GM23338 (cell line): ENCODE measurements around the gene ERF. TPM values are rescaled to one million over a fixed set of nuclear protein-coding genes. Genes with fewer than 3 reads are reported as not detected.

ENCODE experiments used
- ATAC-seq: fragments of 200-7000 bp; cut with Tn5 transposase; 3 replicates; pipeline ENCODE4 v1.9.1; 2020
- DNase-seq: peaks from one replicate; pipeline ENCODE4 v3.0.0-alpha.2; 2015; ENCODE audit warnings: low spot score
- H2AFZ ChIP-seq: fragments of 200-600 bp; sonication (generic); 2 replicates; pipeline ENCODE4 v1.8.0; 2016; ENCODE audit warnings: antibody characterized with exemption, mild to moderate bottlenecking, moderate library complexity
- H3F3A ChIP-seq: fragments of 200-600 bp; sonication (generic); replicated peaks from 2 replicates; pipeline ENCODE4 v1.8.0; 2017; ENCODE audit warnings: antibody characterized with exemption, mixed run types, low read depth
- H3K27ac ChIP-seq: fragments of 200-600 bp; sonication (generic); 2 replicates; pipeline ENCODE4 v1.6.1; 2016; ENCODE audit warnings: low read depth
- H3K27me3 ChIP-seq: fragments of 200-600 bp; sonication (generic); 2 replicates; pipeline ENCODE4 v1.8.0; 2016; ENCODE audit warnings: mild to moderate bottlenecking, mixed run types, moderate library complexity; ENCODE audit not compliant: insufficient read depth
- H3K36me3 ChIP-seq: fragments of 200-600 bp; sonication (generic); 2 replicates; pipeline ENCODE4 v1.8.0; 2016; ENCODE audit warnings: mild to moderate bottlenecking; ENCODE audit not compliant: insufficient read depth
- H3K4me1 ChIP-seq: fragments of 200-600 bp; sonication (generic); 2 replicates; pipeline ENCODE4 v1.8.0; 2016; ENCODE audit warnings: mild to moderate bottlenecking, moderate library complexity; ENCODE audit not compliant: insufficient read depth
- H3K4me2 ChIP-seq: fragments of 200-600 bp; sonication (generic); 2 replicates; pipeline ENCODE4 v1.7.1; 2017; ENCODE audit warnings: mixed run types
- H3K4me3 ChIP-seq: fragments of 200-600 bp; sonication (generic); 2 replicates; pipeline ENCODE4 v1.6.1; 2016; ENCODE audit warnings: mixed run types
- H3K79me2 ChIP-seq: fragments of 200-600 bp; sonication (generic); replicated peaks from 2 replicates; pipeline ENCODE4 v1.8.0; 2017; ENCODE audit warnings: mild to moderate bottlenecking; ENCODE audit not compliant: insufficient read depth
- H3K9me2 ChIP-seq: fragments of 200-600 bp; sonication (generic); 2 replicates; pipeline ENCODE4 v1.8.0; 2017; ENCODE audit not compliant: insufficient read depth
- H4K20me1 ChIP-seq: fragments of 200-600 bp; sonication (generic); replicated peaks from 2 replicates; pipeline ENCODE4 v1.8.0; 2017; ENCODE audit warnings: mild to moderate bottlenecking; ENCODE audit not compliant: insufficient read depth
- H3K27ac Mint-ChIP-seq: 2 replicates; pipeline ENCODE4 v1.8.0; 2020; ENCODE audit warnings: inconsistent platforms, mild to moderate bottlenecking, moderate library complexity, mixed read lengths
- H3K27me3 Mint-ChIP-seq: 3 replicates; pipeline ENCODE4 v1.8.0; 2022; ENCODE audit warnings: low read depth, mild to moderate bottlenecking, moderate library complexity, mixed read lengths, inconsistent platforms; ENCODE audit not compliant: insufficient read depth, poor library complexity
- H3K36me3 Mint-ChIP-seq: 3 replicates; pipeline ENCODE4 v1.8.0; 2021; ENCODE audit warnings: low read depth, mild to moderate bottlenecking, inconsistent platforms, moderate library complexity, mixed read lengths
- H3K4me1 Mint-ChIP-seq: 3 replicates; pipeline ENCODE4 v1.8.0; 2020; ENCODE audit warnings: mild to moderate bottlenecking, inconsistent platforms, mixed read lengths
- H3K4me3 Mint-ChIP-seq: 3 replicates; pipeline ENCODE4 v1.8.0; 2021; ENCODE audit warnings: moderate library complexity, mild to moderate bottlenecking, inconsistent platforms, mixed read lengths
- H3K9me3 Mint-ChIP-seq: 3 replicates; pipeline ENCODE4 v1.8.0; 2020; ENCODE audit warnings: moderate library complexity, mild to moderate bottlenecking, inconsistent platforms, mixed read lengths
- CREB1 ChIP-seq: fragments of 250-450 bp; sonication (Bioruptor Pico); IDR thresholded peaks from 2 replicates; pipeline ENCODE4 v1.5.0; 2020; ENCODE audit warnings: low read depth, mild to moderate bottlenecking, moderate library complexity
- ETS1 ChIP-seq: IDR thresholded peaks from 2 replicates; pipeline ENCODE4 v1.6.1; 2016; ENCODE audit warnings: antibody characterized with exemption
- EZH2 ChIP-seq: fragments of 200-600 bp; sonication (generic); IDR thresholded peaks from one replicate; pipeline ENCODE4 v1.8.0; 2017; ENCODE audit warnings: antibody characterized with exemption, mild to moderate bottlenecking, low read depth; ENCODE audit not compliant: unreplicated experiment
- EZH2phosphoT487 ChIP-seq: fragments of 200-600 bp; sonication (generic); IDR thresholded peaks from one replicate; pipeline ENCODE4 v1.8.1; 2018; ENCODE audit warnings: antibody characterized with exemption; ENCODE audit not compliant: unreplicated experiment
- JUNB ChIP-seq: IDR thresholded peaks from one replicate; pipeline ENCODE4 v1.6.1; 2016; ENCODE audit warnings: antibody characterized with exemption; ENCODE audit not compliant: unreplicated experiment
- POLR2AphosphoS5 ChIP-seq: IDR thresholded peaks from 2 replicates; pipeline ENCODE4 v1.6.1; 2016; ENCODE audit warnings: antibody characterized with exemption, low read depth
- STAT1 ChIP-seq: IDR thresholded peaks from one replicate; pipeline ENCODE4 v1.6.1; 2016; ENCODE audit warnings: antibody characterized with exemption; ENCODE audit not compliant: unreplicated experiment
- ZNF462 ChIP-seq: fragments of 250-450 bp; sonication (Bioruptor Pico); IDR thresholded peaks from 2 replicates; pipeline ENCODE4 v1.5.0; 2020; ENCODE audit warnings: mild to moderate bottlenecking, moderate library complexity
- polyA plus RNA-seq: library from polyadenylated mRNA; unstranded; fragments of >200 nt; fragmentation: Nextera tagmentation; extraction: Ambion mirVana; gene quantifications from 2 replicates; pipeline ENCODE4 v1.2.1, GENCODE V29; 2016
- total RNA-seq: library from RNA; depleted of rRNA; stranded (reverse); fragments of >200 nt; shearing (Covaris generic); gene quantifications from 2 replicates; pipeline ENCODE4 v1.2.3, GENCODE V29; 2014

Gene ERF
- total and polyA plus RNA-seq, 2 experiments from 2014 or later, result 29.4 to 49.4 TPM

GRCh38 chr19:42203700-42204099, 51.2 kb downstream of the ERF start:
- no peak for TF ChIP-seq POLR2AphosphoS5
- TF ChIP-seq JUNB, result no peak
- TF ChIP-seq CREB1 (CRISPR knock-in tag), result no peak
- no peak for TF ChIP-seq EZH2phosphoT487
- H3K36me3 ChIP-seq, result peaks cover 15% of the 10 kb centered on the region
- Mint-ChIP-seq H3K27ac (peak overlapping the region; percentile 61; the same call in 1 of the 2 replicates), H3K27me3 (peaks cover 4% of the 10 kb centered on the region), H3K36me3 (peaks cover 81% of the 10 kb centered on the region), H3K4me3 (no peak overlapping the region), H3K4me1 (peaks cover 52% of the 10 kb centered on the region), H3K9me3 (no peaks in the 10 kb centered on the region; the same call in 2 of the 3 replicates)
- no peak for DNase-seq
- H4K20me1 ChIP-seq, result peaks cover 34% of the 10 kb centered on the region
- H2AFZ ChIP-seq, result no peak overlapping the region
- H3K27me3 ChIP-seq, result no peaks in the 10 kb centered on the region
- peaks cover 18% of the 10 kb centered on the region for H3K4me1 ChIP-seq
- peaks cover 33% of the 10 kb centered on the region for H3K79me2 ChIP-seq
- peaks cover 5% of the 10 kb centered on the region; the same call in 1 of the 2 replicates for H3F3A ChIP-seq
- H3K4me2 ChIP-seq, result no peak overlapping the region
- no peaks in the 10 kb centered on the region for H3K9me2 ChIP-seq
- H3K27ac ChIP-seq, result no peak overlapping the region
- no peak for ATAC-seq
- no peak overlapping the region for H3K4me3 ChIP-seq

- H3K4me3 Mint-ChIP-seq, result no peak overlapping the region; the same call in 2 of the 3 replicates
- H3K27ac Mint-ChIP-seq, result peak overlapping the region; percentile 13; the same call in 1 of the 2 replicates
- Histone ChIP-seq H3K4me1 (peaks cover 18% of the 10 kb centered on the region), H3K36me3 (peaks cover 15% of the 10 kb centered on the region), H3K4me2 (no peak overlapping the region), H3K79me2 (peaks cover 33% of the 10 kb centered on the region), H3F3A (peaks cover 2% of the 10 kb centered on the region), H3K27ac (no peak overlapping the region), H4K20me1 (peaks cover 31% of the 10 kb centered on the region), H3K27me3 (no peaks in the 10 kb centered on the region), H3K9me2 (no peaks in the 10 kb centered on the region), H2AFZ (no peak overlapping the region), H3K4me3 (no peak overlapping the region)
- ATAC-seq (no peak), DNase-seq (no peak)
- peaks cover 59% of the 10 kb centered on the region for H3K4me1 Mint-ChIP-seq
- H3K9me3 Mint-ChIP-seq, result peaks cover 2% of the 10 kb centered on the region
- peaks cover 79% of the 10 kb centered on the region for H3K36me3 Mint-ChIP-seq
- H3K27me3 Mint-ChIP-seq, result peaks cover 6% of the 10 kb centered on the region
- TF ChIP-seq EZH2phosphoT487, result no peak
- no peak for TF ChIP-seq STAT1
- TF ChIP-seq ETS1, result no peak
- TF ChIP-seq EZH2, result no peak
- no peak for TF ChIP-seq CREB1 (CRISPR knock-in tag)
- no peak for TF ChIP-seq POLR2AphosphoS5
- no peak for TF ChIP-seq JUNB
Observed at GRCh38 chr19:42202290-42202880, 52.5 kb downstream of the ERF start.

- no peaks in the 10 kb centered on the region for H3K27me3 ChIP-seq
- H3F3A ChIP-seq, result peaks cover 2% of the 10 kb centered on the region
- no peak overlapping the region for H3K4me3 ChIP-seq
- no peak for TF ChIP-seq ZNF462 (CRISPR knock-in tag)
- H3K79me2 ChIP-seq, result peaks cover 33% of the 10 kb centered on the region
- H3K27me3 Mint-ChIP-seq, result peaks cover 12% of the 10 kb centered on the region
- ATAC-seq (no peak), DNase-seq (no peak)
- H3K4me1 Mint-ChIP-seq, result peaks cover 63% of the 10 kb centered on the region
- no peaks in the 10 kb centered on the region for H3K9me2 ChIP-seq
- peaks cover 25% of the 10 kb centered on the region for H3K4me1 ChIP-seq
- peaks cover 15% of the 10 kb centered on the region for H3K36me3 ChIP-seq
- no peak overlapping the region for H3K4me2 ChIP-seq
- H3K27ac ChIP-seq, result no peak overlapping the region
- H3K36me3 Mint-ChIP-seq, result peaks cover 83% of the 10 kb centered on the region
- H3K4me3 Mint-ChIP-seq, result no peak overlapping the region; the same call in 2 of the 3 replicates
- peaks cover 31% of the 10 kb centered on the region for H4K20me1 ChIP-seq
- H3K9me3 Mint-ChIP-seq, result peaks cover 3% of the 10 kb centered on the region
- no peak overlapping the region for H2AFZ ChIP-seq
- H3K27ac Mint-ChIP-seq, result peak overlapping the region; percentile 67
Observed at GRCh38 chr19:42201489-42202289, 53.2 kb downstream of the ERF start.
